NCI-H2081 (cell line): ENCODE data around the gene HOXC11.

ENCODE experiments used
- DNase-seq, 2 experiments: peaks; one replicate each; lab custom pipeline; 2025; lab: John Stamatoyannopoulos, UW

Gene HOXC11

GRCh38 chr12:53973236-53974042, 513 bp downstream of the HOXC11 start:
- no peak for DNase-seq

- DNase-seq = peak in 1 of 2 experiments; percentile 37
These were observed 1.4 kb downstream of the HOXC11 start, which contains the start of gene HOTAIR for GRCh38 chr12:53974084-53975063. Gene HOTAIR (minus strand): TSS chr12:53974954.

GRCh38 chr12:53975064-53975471, 2.1 kb downstream of the HOXC11 start:
- no peak for DNase-seq

GRCh38 chr12:53975479-53976152, 2.7 kb downstream of the HOXC11 start:
- DNase-seq = no peak

GRCh38 chr12:53976172-53976822, 3.4 kb downstream of the HOXC11 start:
- DNase-seq = no peak

GRCh38 chr12:53976823-53977595, 4.1 kb downstream of the HOXC11 start:
- no peak for DNase-seq

GRCh38 chr12:53977596-53978445, 4.9 kb downstream of the HOXC11 start:
- DNase-seq = no peak

- DNase-seq = no peak
These were observed 5.8 kb downstream of the HOXC11 start for GRCh38 chr12:53978477-53979356.

GRCh38 chr12:53980104-53980801, 7.3 kb downstream of the HOXC11 start:
- DNase-seq = no peak

GRCh38 chr12:53980802-53981496, 8.0 kb downstream of the HOXC11 start:
- no peak for DNase-seq

GRCh38 chr12:53981634-53982565, 9.0 kb downstream of the HOXC11 start:
- no peak for DNase-seq

GRCh38 chr12:53982648-53983567, 10.0 kb downstream of the HOXC11 start:
- no peak for DNase-seq

GRCh38 chr12:53983568-53983949, 10.6 kb downstream of the HOXC11 start:
- DNase-seq = no peak

- DNase-seq = no peak
These were observed 11.1 kb downstream of the HOXC11 start for GRCh38 chr12:53983950-53984572.
